Endodermal cell (in vitro differentiated cells): ENCODE results near the gene PHF2. TPM values are rescaled to one million over a fixed set of nuclear protein-coding genes. Genes with fewer than 3 reads are reported as not detected.

Experiments
- DNase-seq: peaks from one replicate; pipeline ENCODE4 v3.0.0-alpha.2; 2017
- H3K27ac ChIP-seq: 2 replicates; pipeline ENCODE4 v1.5.1; 2013; ENCODE audit warnings: mild to moderate bottlenecking, low read depth, low read length, moderate library complexity
- H3K27me3 ChIP-seq: 2 replicates; pipeline ENCODE4 v1.6.1; 2013; ENCODE audit warnings: mild to moderate bottlenecking, low read length, moderate library complexity; ENCODE audit not compliant: insufficient read depth, control insufficient read depth, poor library complexity, severe bottlenecking
- H3K36me3 ChIP-seq: 2 replicates; pipeline ENCODE4 v1.7.0; 2013; ENCODE audit warnings: mild to moderate bottlenecking, low read length, moderate library complexity; ENCODE audit not compliant: control insufficient read depth, insufficient read depth
- H3K4me1 ChIP-seq: one replicate; pipeline ENCODE4 v1.7.0; 2013; ENCODE audit warnings: low read length; ENCODE audit not compliant: control insufficient read depth, insufficient read depth
- H3K4me3 ChIP-seq: 2 replicates; pipeline ENCODE4 v1.5.1; 2013; ENCODE audit warnings: mild to moderate bottlenecking, low read length, moderate library complexity
- H3K9ac ChIP-seq: 2 replicates; pipeline ENCODE4 v1.6.1; 2013; ENCODE audit warnings: mild to moderate bottlenecking, low read length, moderate library complexity; ENCODE audit not compliant: poor library complexity, severe bottlenecking; ENCODE audit errors: extremely low read depth
- H3K9me3 ChIP-seq: 2 replicates; pipeline ENCODE4 v1.6.1; 2013; ENCODE audit warnings: mild to moderate bottlenecking, low read length, moderate library complexity; ENCODE audit not compliant: control insufficient read depth
- H3K27ac Mint-ChIP-seq: 2 replicates; pipeline ENCODE4 v1.8.0; 2020; ENCODE audit warnings: mixed read lengths
- H3K27me3 Mint-ChIP-seq: 2 replicates; pipeline ENCODE4 v1.8.0; 2021; ENCODE audit warnings: mild to moderate bottlenecking, mixed read lengths; ENCODE audit not compliant: insufficient read depth
- H3K36me3 Mint-ChIP-seq: 2 replicates; pipeline ENCODE4 v1.8.0; 2020; ENCODE audit warnings: low read depth, mixed read lengths
- H3K4me1 Mint-ChIP-seq: 2 replicates; pipeline ENCODE4 v1.8.0; 2020; ENCODE audit warnings: mixed read lengths
- H3K4me3 Mint-ChIP-seq: 2 replicates; pipeline ENCODE4 v1.8.0; 2020; ENCODE audit warnings: mild to moderate bottlenecking, moderate library complexity, mixed read lengths
- H3K9me3 Mint-ChIP-seq: 2 replicates; pipeline ENCODE4 v1.8.0; 2020; ENCODE audit warnings: mild to moderate bottlenecking, mixed read lengths
- CTCF ChIP-seq: fragments of 200-600 bp; sonication (generic); conservative IDR thresholded peaks from 2 replicates; pipeline ENCODE4 v1.5.0; 2021; ENCODE audit warnings: antibody characterized with exemption, mild to moderate bottlenecking
- WGBS, 2 experiments: methylation state at CpG; one replicate each; pipeline versions ENCODE4 v1.1.5 to v1.1.7; 2013; ENCODE audit warnings: missing lambda C conversion rate in 2 of 2, mixed read lengths in 1 of 2; ENCODE audit not compliant: insufficient coverage in 1 of 2, insufficient read length in 1 of 2; 5-methylcytosine and 5-hydroxymethylcytosine counted together
- total RNA-seq, 2 donors: library from RNA; stranded (reverse); fragmentation: NEBNext Ultra II Directional in 1 of 2; extraction: Animal tissue kit (Norgen Biotek cat#: 25700) in 1 of 2; gene quantifications; 2 replicates in 1 of 2; 3 replicates in 1 of 2; pipeline ENCODE4 v1.2.1, GENCODE V29; 2021

The PHF2 gene
- total RNA-seq, 2 donors from 2014 or later, result 17.1 to 20.2 TPM

- Histone ChIP-seq H3K27me3 (no peaks in the 10 kb centered on the region), H3K9me3 (no peaks in the 10 kb centered on the region), H3K4me1 (no peaks in the 10 kb centered on the region), H3K36me3 (peaks cover 55% of the 10 kb centered on the region), H3K27ac (no peak overlapping the region), H3K4me3 (no peak overlapping the region), H3K9ac (no peak overlapping the region)
- 87 to 100% methylated on average over 2 to 3 of the region's 4 CpGs for WGBS, 2 experiments
- DNase-seq, result no peak
- Mint-ChIP-seq H3K36me3 (peaks cover 37% of the 10 kb centered on the region), H3K9me3 (no peaks in the 10 kb centered on the region), H3K4me3 (no peak overlapping the region), H3K27me3 (no peaks in the 10 kb centered on the region), H3K4me1 (peaks cover 7% of the 10 kb centered on the region), H3K27ac (no peak overlapping the region)
- no peak for TF ChIP-seq CTCF
These were observed 11.3 kb upstream of the PHF2 start for GRCh38 chr9:93565089-93565488.

- Histone ChIP-seq H3K4me3 (peak overlapping the region; percentile 82), H3K27me3 (no peaks in the 10 kb centered on the region), H3K9ac (peak overlapping the region; percentile 77), H3K4me1 (no peaks in the 10 kb centered on the region), H3K9me3 (peaks cover 11% of the 10 kb centered on the region), H3K36me3 (peaks cover 41% of the 10 kb centered on the region), H3K27ac (peak overlapping the region; percentile 81)
- Mint-ChIP-seq H3K4me1 (peaks cover 7% of the 10 kb centered on the region), H3K27ac (peak overlapping the region; percentile 79), H3K4me3 (peak overlapping the region; percentile 61), H3K27me3 (peaks cover 2% of the 10 kb centered on the region), H3K36me3 (peaks cover 42% of the 10 kb centered on the region), H3K9me3 (peaks cover 12% of the 10 kb centered on the region)
- DNase-seq, result peak; percentile 99
- TF ChIP-seq CTCF, result peak; percentile 98
- WGBS, 2 experiments, result 18 to 37% methylated on average over 33 to 69 of the region's 69 CpGs
These were observed 9.7 kb upstream of the PHF2 start for GRCh38 chr9:93566408-93567270.

GRCh38 chr9:93567271-93567959, 9.0 kb upstream of the PHF2 start:
- 92 to 93% methylated on average over 9 to 15 of the region's 15 CpGs for WGBS, 2 experiments
- Mint-ChIP-seq H3K4me1 (peaks cover 7% of the 10 kb centered on the region), H3K36me3 (peaks cover 34% of the 10 kb centered on the region), H3K4me3 (peak overlapping the region; percentile 61), H3K27ac (peak overlapping the region; percentile 79), H3K9me3 (peaks cover 12% of the 10 kb centered on the region), H3K27me3 (peaks cover 2% of the 10 kb centered on the region)
- no peak for TF ChIP-seq CTCF
- Histone ChIP-seq H3K27me3 (no peaks in the 10 kb centered on the region), H3K9me3 (peaks cover 17% of the 10 kb centered on the region), H3K36me3 (peaks cover 34% of the 10 kb centered on the region), H3K27ac (no peak overlapping the region), H3K4me1 (no peaks in the 10 kb centered on the region), H3K9ac (no peak overlapping the region), H3K4me3 (peak overlapping the region; percentile 82)
- peak; percentile 52 for DNase-seq
